Activated CD8-positive, alpha-beta T cell treated with anti-CD3 and anti-CD28 coated beads, Interleukin-2, amount 10 ng/mL, durations not matched to agents 7 days and 5 days (primary cell): Measurements from ENCODE around the gene MEPCE. TPM values are rescaled to one million over a fixed set of nuclear protein-coding genes. Genes with fewer than 3 reads are reported as not detected.

ENCODE experiments used
- total RNA-seq, 2 experiments: library from RNA; stranded (reverse); gene quantifications; one replicate each; pipeline ENCODE4 v1.2.3, GENCODE V29; 2021

Gene MEPCE
- total RNA-seq, 2 experiments from 2014 or later, result 40.4 to 45.4 TPM

Other genes with a start within 250 kb of the MEPCE start
- 10 to 100 TPM; 61.6 to 64.8 TPM for gene PVRIG, start 209.9 kb upstream of the MEPCE start, total RNA-seq
- gene SPDYE3, start 122.1 kb upstream of the MEPCE start, total RNA-seq, result not detected
- 10 to 100 TPM; 75.7 to 77.2 TPM for gene PILRB, start 71.7 kb upstream of the MEPCE start, total RNA-seq
- 10 to 100 TPM in 1 of 2 experiments, 1 to 10 TPM in 1; 8.1 to 11.5 TPM for gene PILRA, start 56.3 kb upstream of the MEPCE start, total RNA-seq
- gene ZCWPW1, start 1.1 kb upstream of the MEPCE start, total RNA-seq, result 1 to 10 TPM; 2.6 to 2.8 TPM
- 10 to 100 TPM; 84.0 to 90.1 TPM for gene PPP1R35, start 6.7 kb downstream of the MEPCE start, total RNA-seq
- 1 to 10 TPM; 2.7 to 3.6 TPM for gene SPACDR, start 34.4 kb downstream of the MEPCE start, total RNA-seq
- gene TSC22D4, start 49.4 kb downstream of the MEPCE start, total RNA-seq, result 100 to 1,000 TPM; 129 to 132 TPM
- gene NYAP1, start 54.1 kb downstream of the MEPCE start, total RNA-seq, result under 1 TPM in 1 of 2 experiments, not detected in 1; 0.23 TPM
- 10 to 100 TPM; 43.0 to 46.0 TPM for gene AGFG2, start 109.4 kb downstream of the MEPCE start, total RNA-seq
- gene SAP25, start 144.1 kb downstream of the MEPCE start, total RNA-seq, result 10 to 100 TPM; 29.8 to 30.0 TPM
- gene LRCH4, start 156.3 kb downstream of the MEPCE start, total RNA-seq, result 100 to 1,000 TPM; 191 to 193 TPM
- under 1 TPM; 0.37 to 0.45 TPM for gene FBXO24, start 156.5 kb downstream of the MEPCE start, total RNA-seq
- 10 to 100 TPM; 17.0 to 17.6 TPM for gene PCOLCE, start 172.5 kb downstream of the MEPCE start, total RNA-seq
- 10 to 100 TPM; 42.1 to 43.5 TPM for gene MOSPD3, start 182.7 kb downstream of the MEPCE start, total RNA-seq
- gene TFR2, start 211.7 kb downstream of the MEPCE start, total RNA-seq, result 10 to 100 TPM; 13.1 to 14.5 TPM
- not detected for gene ACTL6B, start 226.6 kb downstream of the MEPCE start, total RNA-seq
- 100 to 1,000 TPM; 274 to 286 TPM for gene GNB2, start 243.9 kb downstream of the MEPCE start, total RNA-seq